ENCODE measurements around the gene DDRGK1. TPM values are rescaled to one million over a fixed set of nuclear protein-coding genes. Genes with fewer than 3 reads are reported as not detected.

Gene DDRGK1
- total RNA-seq, 1 experiment from 2014 or later, result 65.5 TPM

DNA sequence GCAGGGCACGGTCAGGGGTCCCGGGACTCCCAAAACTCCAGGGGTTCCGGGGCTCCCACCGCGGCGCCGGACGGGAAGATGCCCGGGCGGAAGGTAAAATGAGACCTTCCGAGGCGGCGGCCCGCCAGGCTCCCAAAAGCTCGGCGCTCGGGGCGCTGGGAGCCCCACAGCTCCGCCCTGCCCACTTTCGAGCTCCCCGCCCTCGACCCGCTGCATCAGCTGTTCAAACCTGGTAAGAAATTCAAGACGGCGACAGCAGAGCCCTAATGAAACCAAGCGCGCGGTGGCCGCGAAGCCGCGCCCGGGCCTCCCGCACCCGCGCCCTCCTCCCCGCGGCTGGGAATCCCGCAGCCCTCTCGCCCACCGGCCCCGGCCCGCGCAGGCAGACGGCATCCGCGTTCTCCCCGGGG is 34.1 kb upstream of the DDRGK1 start:
- Histone ChIP-seq H3K27me3 (ENCODE audit: control insufficient read depth, insufficient read depth, low read length) (no peaks in the 10 kb centered on the region), H3K4me1 (ENCODE audit: control insufficient read depth, insufficient read depth, low read length) (peaks cover 23% of the 10 kb centered on the region), H3K9me3 (ENCODE audit: control insufficient read depth, insufficient read depth, low read depth, low read length) (no peaks in the 10 kb centered on the region), H3K4me3 (ENCODE audit: low read depth in 2 of 2, low read length in 2 of 2) (peak overlapping the region; percentile 70 to 85), H3K27ac (ENCODE audit: low read length) (peak overlapping the region; percentile 42; the same call in 1 of the 2 replicates), H3K36me3 (ENCODE audit: control insufficient read depth, insufficient read depth, low read length) (no peaks in the 10 kb centered on the region; the same call in 1 of the 2 replicates)
- BruUV-seq (replicated peaks), result no TSS peak
- ATAC-seq, result peak; percentile 44
- DNase-seq (ENCODE audit: low read depth, low spot score), result no peak
- intact Hi-C loops (cut with micrococcal nuclease; ENCODE audit: unreplicated experiment) (no loop called here), in situ Hi-C loops (cut with HindIII; ENCODE audit: low pct_unique_long_range_greater_than_20kb, low sequenced_read_pairs) (no loop called here)
- TF ChIP-seq, protein P1, sequence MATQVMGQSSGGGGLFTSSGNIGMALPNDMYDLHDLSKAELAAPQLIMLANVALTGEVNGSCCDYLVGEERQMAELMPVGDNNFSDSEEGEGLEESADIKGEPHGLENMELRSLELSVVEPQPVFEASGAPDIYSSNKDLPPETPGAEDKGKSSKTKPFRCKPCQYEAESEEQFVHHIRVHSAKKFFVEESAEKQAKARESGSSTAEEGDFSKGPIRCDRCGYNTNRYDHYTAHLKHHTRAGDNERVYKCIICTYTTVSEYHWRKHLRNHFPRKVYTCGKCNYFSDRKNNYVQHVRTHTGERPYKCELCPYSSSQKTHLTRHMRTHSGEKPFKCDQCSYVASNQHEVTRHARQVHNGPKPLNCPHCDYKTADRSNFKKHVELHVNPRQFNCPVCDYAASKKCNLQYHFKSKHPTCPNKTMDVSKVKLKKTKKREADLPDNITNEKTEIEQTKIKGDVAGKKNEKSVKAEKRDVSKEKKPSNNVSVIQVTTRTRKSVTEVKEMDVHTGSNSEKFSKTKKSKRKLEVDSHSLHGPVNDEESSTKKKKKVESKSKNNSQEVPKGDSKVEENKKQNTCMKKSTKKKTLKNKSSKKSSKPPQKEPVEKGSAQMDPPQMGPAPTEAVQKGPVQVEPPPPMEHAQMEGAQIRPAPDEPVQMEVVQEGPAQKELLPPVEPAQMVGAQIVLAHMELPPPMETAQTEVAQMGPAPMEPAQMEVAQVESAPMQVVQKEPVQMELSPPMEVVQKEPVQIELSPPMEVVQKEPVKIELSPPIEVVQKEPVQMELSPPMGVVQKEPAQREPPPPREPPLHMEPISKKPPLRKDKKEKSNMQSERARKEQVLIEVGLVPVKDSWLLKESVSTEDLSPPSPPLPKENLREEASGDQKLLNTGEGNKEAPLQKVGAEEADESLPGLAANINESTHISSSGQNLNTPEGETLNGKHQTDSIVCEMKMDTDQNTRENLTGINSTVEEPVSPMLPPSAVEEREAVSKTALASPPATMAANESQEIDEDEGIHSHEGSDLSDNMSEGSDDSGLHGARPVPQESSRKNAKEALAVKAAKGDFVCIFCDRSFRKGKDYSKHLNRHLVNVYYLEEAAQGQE (IDR thresholded peaks at IDR 0.05; ENCODE audit: insufficient read depth in 1 of 2, low read depth in 2 of 2, low read length in 1 of 2), result no peak
- TF ChIP-seq, protein P2, sequence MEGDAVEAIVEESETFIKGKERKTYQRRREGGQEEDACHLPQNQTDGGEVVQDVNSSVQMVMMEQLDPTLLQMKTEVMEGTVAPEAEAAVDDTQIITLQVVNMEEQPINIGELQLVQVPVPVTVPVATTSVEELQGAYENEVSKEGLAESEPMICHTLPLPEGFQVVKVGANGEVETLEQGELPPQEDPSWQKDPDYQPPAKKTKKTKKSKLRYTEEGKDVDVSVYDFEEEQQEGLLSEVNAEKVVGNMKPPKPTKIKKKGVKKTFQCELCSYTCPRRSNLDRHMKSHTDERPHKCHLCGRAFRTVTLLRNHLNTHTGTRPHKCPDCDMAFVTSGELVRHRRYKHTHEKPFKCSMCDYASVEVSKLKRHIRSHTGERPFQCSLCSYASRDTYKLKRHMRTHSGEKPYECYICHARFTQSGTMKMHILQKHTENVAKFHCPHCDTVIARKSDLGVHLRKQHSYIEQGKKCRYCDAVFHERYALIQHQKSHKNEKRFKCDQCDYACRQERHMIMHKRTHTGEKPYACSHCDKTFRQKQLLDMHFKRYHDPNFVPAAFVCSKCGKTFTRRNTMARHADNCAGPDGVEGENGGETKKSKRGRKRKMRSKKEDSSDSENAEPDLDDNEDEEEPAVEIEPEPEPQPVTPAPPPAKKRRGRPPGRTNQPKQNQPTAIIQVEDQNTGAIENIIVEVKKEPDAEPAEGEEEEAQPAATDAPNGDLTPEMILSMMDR (IDR thresholded peaks at IDR 0.05), result no peak
- TF ChIP-seq POLR2AphosphoS5 (IDR thresholded peaks at IDR 0.05; ENCODE audit: low read depth, low read length) (no peak), TCF7L2 (IDR thresholded peaks at IDR 0.05; ENCODE audit: low read depth, low read length) (no peak), SIN3A (IDR thresholded peaks at IDR 0.05; ENCODE audit: borderline replicate concordance, insufficient read depth, low read depth, low read length) (no peak)
- CTCF ChIA-PET, result interaction anchor here (0.6 kb wide), 1 partner anchor 15 kb away, joined by 8 read pairs; no protein-coding TSS in a partner anchor
- POLR2A ChIA-PET, result interaction anchor here (1.3 kb wide), 1 partner anchor 16 kb away, joined by 4 read pairs; no protein-coding TSS in a partner anchor

DNA sequence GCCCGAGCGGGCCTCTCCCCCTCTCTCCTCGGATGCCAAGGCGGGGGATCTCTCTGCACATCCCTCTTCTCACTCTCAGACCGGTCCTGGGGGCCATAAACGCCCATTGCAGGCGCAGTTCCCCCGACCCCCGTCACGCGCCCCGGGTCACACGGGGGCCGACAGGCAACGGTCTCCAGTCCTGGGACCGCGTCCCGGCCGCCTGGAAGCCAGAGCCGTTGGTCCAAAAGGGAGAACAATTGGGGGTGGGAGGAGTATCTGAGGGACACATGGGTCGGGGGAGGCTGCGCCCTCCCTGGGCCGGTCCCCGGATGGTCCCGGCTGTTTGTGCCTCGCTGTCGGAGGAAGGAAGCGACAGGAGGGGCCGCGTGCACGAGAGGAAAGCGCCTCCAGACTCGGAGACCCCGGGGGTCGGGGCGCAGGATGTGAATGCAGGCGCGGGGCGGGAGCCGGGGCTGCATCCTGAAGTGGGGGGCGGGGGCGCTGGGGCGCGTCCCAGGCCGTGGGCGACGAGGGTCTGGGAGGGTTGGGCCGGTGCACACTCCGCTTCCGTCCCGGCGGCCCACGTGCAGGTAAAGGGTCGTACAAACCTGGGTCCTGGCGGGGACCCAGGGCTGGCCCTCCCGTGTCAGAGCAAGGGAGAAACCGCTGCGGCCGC is 33.6 kb upstream of the DDRGK1 start:
- POLR2A ChIA-PET, result no interaction called here
- DNase-seq (ENCODE audit: low read depth, low spot score) (no peak), ATAC-seq (no peak; the same call in 1 of the 2 replicates)
- TF ChIP-seq SIN3A (IDR thresholded peaks at IDR 0.05; ENCODE audit: borderline replicate concordance, insufficient read depth, low read depth, low read length) (no peak), POLR2AphosphoS5 (IDR thresholded peaks at IDR 0.05; ENCODE audit: low read depth, low read length) (no peak), TCF7L2 (IDR thresholded peaks at IDR 0.05; ENCODE audit: low read depth, low read length) (no peak)
- TF ChIP-seq, protein P1 (IDR thresholded peaks at IDR 0.05; ENCODE audit: insufficient read depth in 1 of 2, low read depth in 2 of 2, low read length in 1 of 2), result no peak
- TF ChIP-seq, protein P2 (IDR thresholded peaks at IDR 0.05), result no peak
- Histone ChIP-seq H3K27ac (ENCODE audit: low read length) (peak overlapping the region; percentile 42; the same call in 1 of the 2 replicates), H3K36me3 (ENCODE audit: control insufficient read depth, insufficient read depth, low read length) (no peaks in the 10 kb centered on the region; the same call in 1 of the 2 replicates), H3K27me3 (ENCODE audit: control insufficient read depth, insufficient read depth, low read length) (no peaks in the 10 kb centered on the region), H3K4me1 (ENCODE audit: control insufficient read depth, insufficient read depth, low read length) (peaks cover 23% of the 10 kb centered on the region), H3K9me3 (ENCODE audit: control insufficient read depth, insufficient read depth, low read depth, low read length) (no peaks in the 10 kb centered on the region), H3K4me3 (ENCODE audit: low read depth in 2 of 2, low read length in 2 of 2) (peak overlapping the region; percentile 70 to 85)
- no TSS peak for BruUV-seq (replicated peaks)
- in situ Hi-C loops (cut with HindIII; ENCODE audit: low pct_unique_long_range_greater_than_20kb, low sequenced_read_pairs) (no loop called here), intact Hi-C loops (cut with micrococcal nuclease; ENCODE audit: unreplicated experiment) (no loop called here)
- CTCF ChIA-PET, result no interaction called here
